ENCODE measurements around the gene TINCR. TPM values are rescaled to one million over a fixed set of nuclear protein-coding genes. Genes with fewer than 3 reads are reported as not detected.
"Not testable (repeated sequence)": the region's sequence is repeated elsewhere in the genome, so short reads cannot be mapped to it uniquely, and the experiment has no call there.

TINCR gene
- 0.20 TPM for total RNA-seq

GRCh38 chr19:5567360-5567969 is at the start of gene TINCR:
TINCR (minus strand) TSS chr19:5567953.
- DNase-seq (ENCODE audit: low spot score): no peak

DNA sequence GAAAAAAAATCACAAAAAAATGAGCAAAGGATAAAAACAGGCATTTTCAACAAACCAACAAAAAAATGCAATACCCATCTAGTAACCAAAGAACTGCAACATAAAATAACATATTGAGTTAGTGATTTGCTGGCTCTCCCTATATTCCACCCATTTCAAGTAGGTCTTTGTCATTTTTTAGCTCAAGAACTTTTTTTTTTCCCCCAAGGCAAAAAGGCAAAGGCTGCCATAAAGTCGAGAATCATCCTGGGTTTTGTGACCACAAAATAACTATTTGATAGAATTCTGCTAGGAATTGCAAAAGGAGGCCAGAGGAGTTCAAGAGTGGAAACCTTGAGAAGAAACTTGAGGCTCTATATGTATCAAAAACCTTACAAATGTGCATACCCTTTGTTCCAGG is 49.3 kb upstream of the TINCR start:
- DNase-seq (ENCODE audit: low spot score): no peak

DNA sequence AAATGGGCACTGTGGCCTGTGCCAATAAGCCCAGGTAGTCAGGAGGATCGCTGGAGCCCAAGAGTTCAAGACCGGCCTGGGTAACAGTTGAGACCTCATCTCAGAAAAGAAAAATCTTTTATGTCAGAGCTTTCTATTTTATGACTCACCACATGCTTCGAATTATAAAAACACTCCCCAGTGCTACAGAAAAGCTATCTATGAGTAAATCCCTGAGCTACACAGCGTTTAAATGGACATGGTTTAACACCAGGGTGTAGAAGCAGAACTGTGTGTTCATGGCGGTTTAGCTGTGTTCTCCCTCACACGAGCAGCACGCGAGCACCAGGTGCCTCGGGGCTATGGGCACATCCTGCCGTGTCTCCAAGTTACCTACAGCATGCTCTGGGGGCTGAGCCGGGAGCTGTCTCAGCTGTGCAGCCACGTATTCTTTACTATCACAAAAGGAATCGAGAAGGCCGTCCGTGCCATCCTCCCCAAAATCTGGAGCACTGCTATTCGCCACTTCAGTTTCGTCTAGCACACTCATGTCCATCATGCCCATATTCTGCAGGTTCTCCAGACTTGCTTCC is 48.1 kb upstream of the TINCR start:
- no peak for DNase-seq (ENCODE audit: low spot score)

DNA sequence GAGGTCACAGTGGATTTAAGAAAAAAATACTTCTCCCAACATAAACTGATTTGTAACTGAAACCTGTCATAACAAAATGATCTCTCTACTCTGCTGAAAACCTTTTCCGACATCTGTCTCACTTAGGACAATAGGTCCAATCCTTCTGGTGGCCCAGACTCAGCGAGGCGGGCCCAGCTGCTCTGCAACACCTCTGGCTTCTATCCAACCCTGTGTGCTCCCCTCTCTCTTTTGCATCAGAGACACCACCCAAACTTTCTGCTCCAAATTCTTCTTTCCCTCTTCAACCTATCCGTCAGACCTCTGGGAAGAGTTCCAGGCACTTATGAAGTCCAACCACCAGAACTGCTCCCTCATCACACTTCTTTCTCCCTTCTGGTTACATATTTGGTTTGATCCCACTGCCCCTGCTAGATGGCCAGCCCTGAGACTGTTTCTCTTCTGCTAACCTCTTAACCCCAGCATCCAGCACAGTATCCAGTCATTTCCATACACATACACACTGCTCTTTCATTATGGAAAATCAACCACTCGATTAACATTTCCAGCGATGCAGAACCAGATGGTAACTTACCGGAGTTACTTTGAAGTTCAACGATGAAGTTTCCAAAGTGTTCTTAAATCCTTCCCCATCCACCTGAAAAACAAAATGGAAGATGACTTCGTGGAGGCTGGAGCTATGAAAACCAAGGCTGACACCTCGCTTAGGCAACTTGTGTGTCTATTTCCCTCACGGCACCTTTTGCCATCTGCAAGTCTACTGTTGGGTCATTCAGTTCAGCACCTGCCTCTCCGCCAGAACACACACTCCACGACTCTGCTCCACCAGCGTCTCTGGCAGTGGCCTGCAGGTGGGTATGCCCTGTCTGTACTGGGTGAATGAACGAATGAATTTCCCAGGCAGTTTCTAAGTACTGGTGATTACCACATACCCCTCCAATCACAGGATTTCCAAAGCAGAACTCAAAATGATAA is 45.4 kb upstream of the TINCR start:
- DNase-seq (ENCODE audit: low spot score): no peak

DNA sequence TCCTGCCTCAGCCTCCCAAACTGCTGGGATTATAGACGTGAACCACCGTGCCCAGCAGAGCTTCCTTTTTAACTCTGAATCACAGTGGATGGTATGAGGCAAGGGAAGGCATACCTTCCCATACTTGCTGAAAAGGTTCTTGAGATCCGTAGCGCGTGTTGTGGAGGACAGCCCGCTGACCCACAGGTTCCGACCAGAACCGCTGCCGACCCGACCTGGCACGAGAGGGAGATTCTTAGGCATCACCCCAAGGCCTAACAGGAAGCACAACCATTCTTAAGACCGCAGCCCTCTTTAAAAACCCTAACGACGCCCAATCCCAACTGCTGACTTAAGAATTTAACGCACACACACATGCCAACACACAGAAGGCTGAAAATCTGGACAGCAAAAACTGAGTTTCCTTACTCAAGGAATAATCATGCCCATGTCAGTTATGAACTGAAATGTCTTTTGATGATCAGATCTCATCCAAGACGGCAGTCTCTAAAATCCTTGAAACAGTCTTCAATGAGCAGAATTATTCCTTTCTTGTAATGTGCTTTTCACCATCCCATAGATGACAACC is 42.2 kb upstream of the TINCR start:
- DNase-seq (ENCODE audit: low spot score): no peak

- not testable (repeated sequence) for DNase-seq (ENCODE audit: low spot score)
These were observed 41.0 kb upstream of the TINCR start for GRCh38 chr19:5608766-5609165.

GRCh38 chr19:5608291-5608690 is 40.5 kb upstream of the TINCR start:
- DNase-seq (ENCODE audit: low spot score): no peak

GRCh38 chr19:5607318-5608275 is 39.8 kb upstream of the TINCR start:
- no peak for DNase-seq (ENCODE audit: low spot score)

- DNase-seq (ENCODE audit: low spot score): no peak
These were observed 37.6 kb upstream of the TINCR start for GRCh38 chr19:5605362-5605761.

GRCh38 chr19:5603626-5604025 is 35.9 kb upstream of the TINCR start:
- DNase-seq (ENCODE audit: low spot score): no peak

GRCh38 chr19:5600797-5601196 is 33.0 kb upstream of the TINCR start:
- no peak for DNase-seq (ENCODE audit: low spot score)

- no peak for DNase-seq (ENCODE audit: low spot score)
These were observed 28.0 kb upstream of the TINCR start for GRCh38 chr19:5595745-5596144.

- no peak for DNase-seq (ENCODE audit: low spot score)
These were observed 27.4 kb upstream of the TINCR start for GRCh38 chr19:5595129-5595528.

DNA sequence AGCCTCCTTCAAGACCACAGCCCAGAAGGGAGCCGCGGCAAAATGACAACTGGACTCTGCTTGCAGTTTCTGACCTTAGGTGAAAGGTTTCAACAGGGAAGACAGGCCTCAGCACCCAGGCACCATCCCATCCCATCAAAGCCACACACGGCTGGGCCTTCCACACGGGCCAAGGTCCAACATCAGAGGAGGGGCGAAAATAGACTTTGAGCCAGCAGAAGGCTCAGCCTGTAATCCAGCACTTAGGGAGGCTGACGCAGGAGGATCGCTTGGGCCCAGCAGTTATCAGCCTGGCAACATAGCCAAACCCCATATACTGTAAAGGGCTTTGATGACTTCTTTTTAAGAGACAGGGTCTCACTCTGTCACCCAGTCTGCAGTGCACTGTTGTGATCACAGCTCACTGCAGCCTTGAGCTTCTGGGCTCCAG is 26.8 kb upstream of the TINCR start:
- DNase-seq (ENCODE audit: low spot score): no peak

- no peak for DNase-seq (ENCODE audit: low spot score)
These were observed 25.8 kb upstream of the TINCR start for GRCh38 chr19:5593343-5594255.

DNA sequence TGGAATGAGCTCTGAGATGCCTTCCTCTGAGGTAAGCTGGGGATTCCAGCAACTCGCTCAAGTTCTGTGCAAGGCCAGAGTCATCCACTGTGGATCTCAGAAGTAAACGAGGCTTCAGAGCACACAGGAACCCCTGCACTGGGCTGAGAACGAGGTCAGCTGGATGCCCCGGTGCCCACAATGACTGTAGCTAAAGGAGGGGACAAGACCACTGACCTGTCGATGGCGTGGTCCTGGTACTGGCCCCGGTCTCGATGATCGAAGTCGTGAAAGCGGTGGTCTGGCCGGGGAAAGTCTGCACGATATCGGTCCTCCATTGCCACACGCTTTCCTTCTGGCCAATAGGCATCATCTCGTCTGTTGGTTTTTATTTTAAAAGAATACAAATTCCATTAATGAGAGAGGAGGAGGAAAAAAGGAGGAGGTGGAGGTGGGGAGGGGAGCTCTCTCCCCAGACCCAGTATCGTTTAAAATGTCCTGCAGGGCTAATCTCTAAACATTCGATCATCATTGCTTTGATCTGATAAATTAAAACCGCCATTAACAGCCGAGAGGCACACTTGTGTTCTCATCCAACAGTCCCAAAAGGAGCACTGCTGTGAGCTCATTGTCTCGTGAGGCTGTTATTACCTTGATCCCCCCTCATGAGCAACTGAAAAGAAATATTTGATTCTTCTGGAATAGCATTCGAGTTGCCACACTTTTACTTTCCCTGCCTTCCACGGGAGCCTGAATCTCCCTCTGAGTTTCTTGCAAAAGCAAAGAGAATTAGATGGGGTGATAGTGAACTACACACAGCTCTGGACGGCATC is 25.0 kb upstream of the TINCR start:
- DNase-seq (ENCODE audit: low spot score): no peak

DNA sequence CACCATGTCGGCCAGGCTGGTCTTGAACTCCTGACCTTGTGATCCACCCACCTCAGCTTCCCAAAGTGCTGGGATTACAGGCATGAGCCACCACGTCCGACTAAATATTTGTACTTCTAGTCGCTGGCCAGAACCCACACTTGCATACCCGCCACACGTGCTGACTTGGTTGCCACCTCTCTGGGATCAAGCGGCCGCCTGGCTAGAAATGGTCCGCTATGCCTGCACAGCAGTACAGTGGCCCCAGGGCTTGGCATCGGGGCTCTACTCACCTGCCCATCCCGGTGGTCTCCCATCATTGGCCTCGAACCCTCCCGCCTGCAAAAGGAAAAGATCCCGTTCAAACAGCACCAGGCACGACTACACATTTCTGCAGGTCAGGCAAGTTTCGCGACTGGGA is 23.7 kb upstream of the TINCR start:
- DNase-seq (ENCODE audit: low spot score): no peak

- no peak for DNase-seq (ENCODE audit: low spot score)
These were observed 23.1 kb upstream of the TINCR start for GRCh38 chr19:5590865-5591154.

- no peak for DNase-seq (ENCODE audit: low spot score)
These were observed 22.6 kb upstream of the TINCR start for GRCh38 chr19:5590151-5590864.

Data from mucosa of gallbladder (tissue), 1 donor.